GM21717 (cell line): ENCODE results near the gene C3orf62.
"Not testable (repeated sequence)": the region's sequence is repeated elsewhere in the genome, so short reads cannot be mapped to it uniquely, and the experiment has no call there.

Experiments
- ATAC-seq: cut with Tn5 transposase; IDR thresholded peaks from one replicate; pipeline ENCODE4 v1.9.1; 2021; ENCODE audit warnings: mild to moderate bottlenecking, moderate library complexity; ENCODE audit not compliant: unreplicated experiment

The C3orf62 gene

GRCh38 chr3:49269443-49270155 is 7.4 kb downstream of the C3orf62 start:
- ATAC-seq = no peak

DNA sequence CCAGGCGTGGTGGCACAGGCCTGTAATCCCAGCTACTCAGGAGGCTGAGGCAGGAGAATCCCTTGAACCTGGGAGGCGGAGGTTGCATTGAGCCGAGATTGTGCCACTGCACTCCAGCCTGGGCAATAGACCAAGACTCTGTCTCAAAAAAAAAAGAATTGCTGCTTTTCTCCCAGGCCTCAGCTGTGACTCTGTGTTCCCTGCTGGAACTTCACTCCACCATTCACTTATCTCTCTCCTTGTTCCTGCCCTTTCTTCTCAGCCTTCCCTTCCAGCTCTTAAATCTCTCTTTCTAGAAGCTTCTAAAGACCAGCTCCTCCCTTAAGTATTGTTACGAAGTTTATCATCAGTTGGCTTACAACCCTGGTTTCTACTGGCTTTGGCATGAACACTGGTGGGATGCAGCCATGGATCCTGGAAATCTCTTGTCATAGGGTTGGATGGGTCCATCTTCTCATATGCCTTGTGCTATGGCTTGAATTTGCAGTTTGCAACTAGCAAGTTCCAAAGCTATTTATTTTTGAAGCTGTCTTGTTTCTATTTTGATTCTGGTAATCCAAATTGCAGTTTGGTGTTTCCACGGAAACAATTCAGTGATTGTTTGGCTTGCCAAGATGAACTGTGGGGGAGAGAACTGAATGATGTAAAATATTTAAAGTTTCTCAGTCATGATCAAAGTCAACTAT is 10.5 kb downstream of the C3orf62 start:
- ATAC-seq = no peak

DNA sequence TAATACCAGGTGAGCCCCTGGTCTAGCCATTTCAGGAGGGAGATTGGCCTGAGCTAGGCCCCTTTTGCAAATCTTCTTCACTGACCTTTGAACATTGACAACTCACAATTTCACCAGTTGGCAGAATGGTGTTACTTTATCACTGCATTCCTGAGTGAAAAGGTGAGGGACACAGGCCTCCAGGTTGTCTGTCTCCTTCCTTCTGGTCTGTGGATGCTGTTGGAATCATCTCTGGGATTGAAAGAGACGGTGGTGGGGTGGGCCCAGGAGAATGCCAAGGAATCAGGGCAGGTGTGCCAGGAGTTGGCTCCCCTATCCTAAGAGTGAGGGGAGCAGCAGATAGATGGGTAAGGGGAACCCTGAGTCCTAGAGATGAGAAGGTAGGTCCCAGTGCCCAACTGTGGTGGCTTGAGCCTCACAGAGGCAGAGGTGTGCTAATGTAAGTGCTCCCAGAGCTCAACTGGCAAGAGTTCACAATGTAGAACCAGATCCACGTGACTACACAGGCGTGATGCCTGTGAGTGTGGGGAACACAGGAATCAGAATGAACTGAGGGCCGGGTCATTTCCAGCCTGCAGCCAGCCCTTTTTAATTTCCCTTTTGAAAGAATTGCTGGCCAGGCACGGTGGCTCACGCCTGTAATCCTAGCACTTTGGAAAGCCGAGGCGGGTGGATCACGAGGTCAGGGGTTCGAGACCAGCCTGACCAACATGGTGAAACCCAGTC is 11.2 kb downstream of the C3orf62 start:
- ATAC-seq = no peak

GRCh38 chr3:49263159-49263889 is 13.7 kb downstream of the C3orf62 start:
- no peak for ATAC-seq

DNA sequence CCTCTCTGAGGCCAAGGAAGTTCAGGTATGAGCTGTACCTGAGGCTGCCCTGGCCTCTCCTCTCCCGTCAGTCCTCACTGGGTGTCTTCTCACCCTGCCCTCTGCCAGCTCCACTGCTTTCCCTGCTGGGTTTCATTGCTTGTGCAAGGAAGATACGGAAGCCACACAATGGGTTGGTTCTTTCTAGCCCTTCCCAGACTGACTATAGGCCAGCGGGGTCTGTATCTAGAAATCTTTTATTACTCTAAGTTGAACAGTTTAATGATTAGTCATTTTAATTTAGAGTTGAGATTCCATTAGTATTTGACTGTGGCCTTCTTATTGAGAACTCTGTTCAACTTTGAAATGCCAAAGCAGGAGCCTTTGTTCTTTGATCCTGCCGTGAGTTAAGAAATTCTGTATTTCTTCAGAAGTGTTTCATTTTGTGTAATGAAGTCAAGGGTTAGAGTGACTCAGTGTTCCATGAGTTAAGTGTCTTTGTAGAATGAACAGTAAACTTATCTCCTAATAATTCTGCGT is 16.2 kb downstream of the C3orf62 start:
- ATAC-seq = no peak

- no peak for ATAC-seq
These were observed 19.8 kb downstream of the C3orf62 start for GRCh38 chr3:49257187-49257586.

- no peak for ATAC-seq
These were observed 21.1 kb downstream of the C3orf62 start for GRCh38 chr3:49255718-49256511.

GRCh38 chr3:49255112-49255511 is 21.9 kb downstream of the C3orf62 start:
- no peak for ATAC-seq

DNA sequence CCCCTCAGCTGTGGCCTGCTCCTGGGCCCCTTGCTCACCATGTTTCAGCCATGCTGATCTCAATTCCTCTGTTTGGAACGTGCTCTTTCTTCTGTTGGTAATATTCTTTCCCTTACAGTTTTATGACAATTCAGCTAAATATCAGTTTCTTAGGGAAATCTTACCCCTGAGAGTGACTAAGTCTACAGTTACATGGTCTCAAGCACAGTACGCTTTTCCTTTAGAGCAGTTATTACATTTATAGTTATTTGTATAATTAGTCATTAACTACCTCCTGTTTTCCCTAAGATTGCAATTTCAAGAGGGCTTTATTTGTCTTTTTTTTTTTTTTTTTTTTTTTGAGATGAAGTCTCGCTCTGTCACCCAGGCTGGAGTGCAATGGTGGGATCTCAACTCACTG is 23.5 kb downstream of the C3orf62 start:
- no peak for ATAC-seq

GRCh38 chr3:49248840-49249227 is 28.2 kb downstream of the C3orf62 start:
- ATAC-seq = no peak

GRCh38 chr3:49244581-49245205 is 32.3 kb downstream of the C3orf62 start:
- no peak for ATAC-seq

GRCh38 chr3:49240091-49240490 is 36.9 kb downstream of the C3orf62 start:
- not testable (repeated sequence) for ATAC-seq

DNA sequence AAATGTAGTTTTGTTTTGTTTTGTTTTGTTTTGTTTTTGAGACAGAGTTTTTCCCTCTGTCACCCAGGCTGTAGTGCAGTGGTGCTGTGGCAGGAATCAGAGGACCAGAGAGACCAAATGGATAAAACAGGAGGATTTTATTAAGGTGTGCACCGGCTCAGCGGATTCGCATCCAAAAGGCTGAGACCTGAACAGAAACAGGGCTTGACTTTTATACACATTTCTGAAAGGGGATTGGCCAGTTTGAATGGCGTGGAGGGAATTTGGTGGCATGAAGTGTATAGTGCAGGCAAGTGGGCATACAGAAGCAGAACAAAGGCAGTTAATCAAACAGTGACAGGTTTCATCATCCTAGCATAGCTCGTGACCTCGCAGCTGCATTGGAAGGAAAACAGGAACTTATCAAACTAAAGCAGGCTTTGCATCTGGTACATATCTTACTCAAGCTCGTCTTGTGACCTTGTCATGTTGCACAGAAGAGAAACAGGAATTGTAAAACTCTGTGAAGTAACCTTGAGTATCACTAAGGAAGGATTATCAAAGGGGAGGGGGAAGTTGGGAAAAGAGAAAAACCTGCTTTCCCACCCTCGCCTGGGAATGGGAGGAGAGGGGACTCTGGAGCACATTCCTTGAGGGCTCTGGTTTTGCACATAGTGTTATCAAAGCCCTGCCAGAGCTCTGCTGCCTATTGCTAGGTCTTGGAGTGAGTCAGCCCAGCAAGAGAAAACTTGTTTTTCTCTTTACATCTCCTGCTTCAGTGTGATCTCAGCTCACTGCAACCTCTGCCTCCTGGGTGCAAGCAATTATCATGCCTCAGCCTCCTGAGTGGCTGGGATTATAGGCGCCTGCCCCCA is 38.5 kb downstream of the C3orf62 start:
- no peak for ATAC-seq

DNA sequence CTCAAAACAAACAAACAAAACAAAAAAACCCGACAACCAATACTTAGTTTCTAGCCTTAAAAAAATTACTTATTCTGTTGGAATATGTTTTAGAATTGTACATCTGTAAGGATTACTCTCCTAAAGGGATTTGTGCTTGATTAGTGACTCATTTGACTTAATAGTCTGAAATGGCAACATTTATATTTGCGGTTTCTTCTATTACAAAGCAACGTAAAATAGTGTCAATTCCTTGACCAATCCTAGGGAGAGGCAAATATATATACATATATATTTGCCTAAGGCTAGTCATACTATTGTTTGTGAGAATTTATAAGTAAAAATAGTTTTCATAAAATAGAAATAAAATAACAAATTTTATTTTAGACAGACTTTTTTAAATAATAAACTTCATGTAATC is 39.7 kb downstream of the C3orf62 start:
- ATAC-seq = no peak

GRCh38 chr3:49236226-49236625 is 40.8 kb downstream of the C3orf62 start:
- ATAC-seq = no peak

DNA sequence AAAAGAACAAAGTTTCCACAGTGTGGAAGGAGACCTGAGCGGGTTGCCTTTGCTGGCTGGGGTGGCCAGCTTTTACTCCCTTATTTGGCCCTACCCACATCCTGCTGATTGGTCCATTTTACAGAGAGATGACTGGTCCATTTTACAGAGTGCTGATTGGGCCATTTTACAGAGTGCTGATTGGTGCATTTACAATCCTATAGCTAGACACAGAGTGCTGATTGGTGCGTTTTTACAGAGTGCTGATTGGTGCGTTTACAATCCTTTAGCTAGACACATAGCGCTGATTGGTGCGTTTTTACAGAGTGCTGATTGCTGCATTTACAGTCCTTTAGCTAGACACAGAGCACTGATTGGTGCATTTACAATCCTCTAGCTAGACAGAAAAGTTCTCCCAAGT is 48.2 kb downstream of the C3orf62 start:
- ATAC-seq = not testable (repeated sequence)

GRCh38 chr3:49222002-49222401 is 55.0 kb downstream of the C3orf62 start:
- ATAC-seq = no peak

- ATAC-seq = not testable (repeated sequence)
These were observed 56.0 kb downstream of the C3orf62 start for GRCh38 chr3:49220985-49221563.
